Myocyte (in vitro differentiated cells): ENCODE measurements around the gene UBE2D2. TPM values are rescaled to one million over a fixed set of nuclear protein-coding genes. Genes with fewer than 3 reads are reported as not detected.
A peak's percentile ranks its signal among the peaks of the same experiment; 100 is the strongest.

ENCODE experiments used
- DNase-seq: peaks from one replicate; pipeline ENCODE4 v3.0.0-alpha.2; 2012; ENCODE audit warnings: low read depth
- total RNA-seq: library from RNA; depleted of rRNA; stranded (reverse); fragments of >200 nt; gene quantifications from 2 replicates; pipeline ENCODE4 v1.2.3, GENCODE V29; 2014

Gene UBE2D2
- total RNA-seq, 1 donor from 2014 or later, result 130 TPM

GRCh38 chr5:139634541-139634940 is 73.4 kb downstream of the UBE2D2 start:
- DNase-seq, result no peak

GRCh38 chr5:139635191-139635590 is 74.1 kb downstream of the UBE2D2 start:
- DNase-seq, result no peak

- peak; percentile 99 for DNase-seq
Observed at GRCh38 chr5:139635606-139636206, 74.6 kb downstream of the UBE2D2 start.

GRCh38 chr5:139636207-139636792 is 75.2 kb downstream of the UBE2D2 start:
- DNase-seq, result no peak

- peak; percentile 72 for DNase-seq
Observed at GRCh38 chr5:139636975-139637408, 75.9 kb downstream of the UBE2D2 start.

- peak; percentile 89 for DNase-seq
Observed at GRCh38 chr5:139637438-139638089, 76.4 kb downstream of the UBE2D2 start.

- peak; percentile 98 for DNase-seq
Observed at GRCh38 chr5:139638090-139638735, 77.1 kb downstream of the UBE2D2 start.

- peak; percentile 24 for DNase-seq
Observed at GRCh38 chr5:139638736-139639618, 77.8 kb downstream of the UBE2D2 start.

GRCh38 chr5:139639619-139640380 is 78.7 kb downstream of the UBE2D2 start:
- peak; percentile 62 for DNase-seq

- DNase-seq, result peak; percentile 26
Observed at GRCh38 chr5:139640421-139641115, 79.4 kb downstream of the UBE2D2 start.

- no peak for DNase-seq
Observed at GRCh38 chr5:139641116-139642080, 80.3 kb downstream of the UBE2D2 start.

- no peak for DNase-seq
Observed at GRCh38 chr5:139642213-139642612, 81.1 kb downstream of the UBE2D2 start.

- no peak for DNase-seq
Observed at GRCh38 chr5:139642891-139643871, 82.0 kb downstream of the UBE2D2 start.

- no peak for DNase-seq
Observed at GRCh38 chr5:139644001-139644456, 82.9 kb downstream of the UBE2D2 start.

GRCh38 chr5:139644646-139645429 is 83.7 kb downstream of the UBE2D2 start:
- peak; percentile 10 for DNase-seq

GRCh38 chr5:139645430-139645871 is 84.3 kb downstream of the UBE2D2 start:
- no peak for DNase-seq
